Hepatocyte (in vitro differentiated cells): ENCODE data around the gene IL17RD. TPM values are rescaled to one million over a fixed set of nuclear protein-coding genes. Genes with fewer than 3 reads are reported as not detected.

Experiments used
- DNase-seq: peaks from one replicate; pipeline ENCODE4 v3.0.0-alpha.2; 2016; ENCODE audit warnings: low spot score
- H2AFZ ChIP-seq: fragments of 200-600 bp; sonication (generic); 2 replicates; pipeline ENCODE4 v1.6.0; 2016; ENCODE audit warnings: antibody characterized with exemption, mild to moderate bottlenecking
- H3K27ac ChIP-seq: fragments of 200-600 bp; sonication (generic); 2 replicates; pipeline ENCODE4 v1.5.1; 2016; ENCODE audit warnings: mild to moderate bottlenecking
- H3K27me3 ChIP-seq: fragments of 200-600 bp; sonication (generic); 2 replicates; pipeline ENCODE4 v1.6.1; 2016
- H3K36me3 ChIP-seq: fragments of 200-600 bp; sonication (generic); replicated peaks from 2 replicates; pipeline ENCODE4 v1.5.1; 2016; ENCODE audit warnings: low read depth; ENCODE audit not compliant: insufficient read depth
- H3K4me1 ChIP-seq: fragments of 200-600 bp; sonication (generic); 2 replicates; pipeline ENCODE4 v1.5.1; 2016; ENCODE audit warnings: mild to moderate bottlenecking, moderate library complexity; ENCODE audit not compliant: insufficient read depth
- H3K4me2 ChIP-seq: fragments of 200-600 bp; sonication (generic); 2 replicates; pipeline ENCODE4 v1.6.0; 2016
- H3K4me3 ChIP-seq: fragments of 200-600 bp; sonication (generic); 2 replicates; pipeline ENCODE4 v1.5.1; 2016; ENCODE audit warnings: mild to moderate bottlenecking
- H3K79me2 ChIP-seq: fragments of 200-600 bp; sonication (generic); 2 replicates; pipeline ENCODE4 v1.6.0; 2017; ENCODE audit warnings: mild to moderate bottlenecking
- H3K9me2 ChIP-seq: fragments of 200-600 bp; sonication (generic); replicated peaks from 2 replicates; pipeline ENCODE4 v1.6.0; 2017; ENCODE audit warnings: mild to moderate bottlenecking; ENCODE audit not compliant: insufficient read depth
- H3K9me3 ChIP-seq: fragments of 200-600 bp; sonication (generic); 2 replicates; pipeline ENCODE4 v1.5.1; 2016; ENCODE audit warnings: low read depth, mild to moderate bottlenecking
- H4K20me1 ChIP-seq: fragments of 200-600 bp; sonication (generic); 2 replicates; pipeline ENCODE4 v1.6.0; 2016; ENCODE audit warnings: mild to moderate bottlenecking; ENCODE audit not compliant: insufficient read depth, poor library complexity, severe bottlenecking
- CTCF ChIP-seq: fragments of 200-600 bp; sonication (generic); IDR thresholded peaks from 2 replicates; pipeline ENCODE4 v1.5.1; 2016; ENCODE audit warnings: antibody characterized with exemption, mild to moderate bottlenecking; ENCODE audit not compliant: poor library complexity
- EZH2 ChIP-seq: fragments of 200-600 bp; sonication (generic); IDR thresholded peaks from 2 replicates; pipeline ENCODE4 v1.6.1; 2016; ENCODE audit warnings: antibody characterized with exemption, mild to moderate bottlenecking, borderline replicate concordance
- EZH2phosphoT487 ChIP-seq: fragments of 200-600 bp; sonication (generic); IDR thresholded peaks from one replicate; pipeline ENCODE4 v1.6.1; 2018; ENCODE audit warnings: antibody characterized with exemption, mild to moderate bottlenecking, low read depth, moderate library complexity; ENCODE audit not compliant: unreplicated experiment, severe bottlenecking
- WGBS: methylation state at CpG from one replicate; pipeline ENCODE4 v1.1.6; 2016; ENCODE audit warnings: low lambda C conversion rate; ENCODE audit errors: missing lambda C conversion rate; 5-methylcytosine and 5-hydroxymethylcytosine counted together
- polyA plus RNA-seq: library from polyadenylated mRNA; unstranded; fragments of >200 nt; fragmentation: Nextera tagmentation; extraction: Ambion mirVana; gene quantifications from 2 replicates; pipeline ENCODE4 v1.2.1, GENCODE V29; 2016
- total RNA-seq: library from RNA; depleted of rRNA; stranded (reverse); fragments of >200 nt; gene quantifications from 2 replicates; pipeline ENCODE4 v1.2.3, GENCODE V29; 2014

The IL17RD gene
- total and polyA plus RNA-seq, 2 experiments from 2014 or later, result 1.7 to 6.2 TPM

GRCh38 chr3:57163751-57164150, 1.4 kb downstream of the IL17RD start:
- no peaks in the 10 kb centered on the region for H3K9me2 ChIP-seq
- WGBS, result 41% methylated on average over 5 of the region's 8 CpGs
- H3K27ac ChIP-seq, result no peak overlapping the region
- DNase-seq, result no peak
- H3K4me2 ChIP-seq, result peak overlapping the region; percentile 100
- peak overlapping the region; percentile 97 for H3K4me3 ChIP-seq
- no peaks in the 10 kb centered on the region for H4K20me1 ChIP-seq
- peaks cover 9% of the 10 kb centered on the region for H3K79me2 ChIP-seq
- H2AFZ ChIP-seq, result peak overlapping the region; percentile 91
- H3K9me3 ChIP-seq, result no peaks in the 10 kb centered on the region
- peaks cover 3% of the 10 kb centered on the region for H3K27me3 ChIP-seq
- TF ChIP-seq EZH2 (no peak), EZH2phosphoT487 (no peak), CTCF (no peak)
- peaks cover 28% of the 10 kb centered on the region for H3K4me1 ChIP-seq
- no peaks in the 10 kb centered on the region for H3K36me3 ChIP-seq

- no peak overlapping the region for H2AFZ ChIP-seq
- no peaks in the 10 kb centered on the region for H4K20me1 ChIP-seq
- DNase-seq, result no peak
- no peaks in the 10 kb centered on the region for H3K36me3 ChIP-seq
- no peaks in the 10 kb centered on the region for H3K9me3 ChIP-seq
- no peaks in the 10 kb centered on the region for H3K9me2 ChIP-seq
- H3K4me2 ChIP-seq, result no peak overlapping the region
- H3K27ac ChIP-seq, result peak overlapping the region; percentile 32
- 79% methylated on average over 1 of the region's 1 CpG for WGBS
- peaks cover 10% of the 10 kb centered on the region for H3K79me2 ChIP-seq
- H3K27me3 ChIP-seq, result peaks cover 3% of the 10 kb centered on the region
- peaks cover 34% of the 10 kb centered on the region for H3K4me1 ChIP-seq
- H3K4me3 ChIP-seq, result no peak overlapping the region
- TF ChIP-seq EZH2phosphoT487 (no peak), EZH2 (no peak), CTCF (no peak)
These were observed 3.2 kb downstream of the IL17RD start for GRCh38 chr3:57161915-57162314.

GRCh38 chr3:57160765-57161538, 4.2 kb downstream of the IL17RD start:
- Histone ChIP-seq H3K9me3 (no peaks in the 10 kb centered on the region), H3K79me2 (peaks cover 18% of the 10 kb centered on the region), H2AFZ (no peak overlapping the region), H3K27me3 (peaks cover 3% of the 10 kb centered on the region), H3K36me3 (no peaks in the 10 kb centered on the region), H3K9me2 (no peaks in the 10 kb centered on the region), H4K20me1 (no peaks in the 10 kb centered on the region), H3K27ac (peak overlapping the region; percentile 77), H3K4me2 (peak overlapping the region; percentile 42), H3K4me3 (no peak overlapping the region), H3K4me1 (peaks cover 37% of the 10 kb centered on the region)
- 57% methylated on average over 5 of the region's 5 CpGs for WGBS
- no peak for TF ChIP-seq EZH2
- TF ChIP-seq EZH2phosphoT487, result no peak
- TF ChIP-seq CTCF, result no peak
- peak; percentile 55 for DNase-seq
